Suprapubic skin (tissue), 4 donors: Measurements from ENCODE around the gene NUDT3. TPM values are rescaled to one million over a fixed set of nuclear protein-coding genes. Genes with fewer than 3 reads are reported as not detected.

Experiments used
- DNase-seq, 2 donors: peaks; one replicate each; pipeline ENCODE4 v3.0.0-alpha.2; 2019; ENCODE audit warnings: low spot score in 2 of 2
- H3K27ac ChIP-seq: fragments of 200-600 bp; sonication (generic); one replicate; pipeline ENCODE4 v1.5.1; 2019
- H3K27me3 ChIP-seq: fragments of 200-600 bp; sonication (generic); one replicate; pipeline ENCODE4 v1.5.1; 2019
- H3K36me3 ChIP-seq: fragments of 200-600 bp; sonication (generic); one replicate; pipeline ENCODE4 v1.5.1; 2019
- H3K4me1 ChIP-seq: fragments of 200-600 bp; sonication (generic); one replicate; pipeline ENCODE4 v1.5.1; 2019
- H3K4me3 ChIP-seq: fragments of 200-600 bp; sonication (generic); one replicate; pipeline ENCODE4 v1.5.1; 2019; ENCODE audit warnings: mild to moderate bottlenecking
- H3K9me3 ChIP-seq: fragments of 200-600 bp; sonication (generic); one replicate; pipeline ENCODE4 v1.5.1; 2019
- EP300 ChIP-seq: sonication (generic); formaldehyde crosslinking; IDR thresholded peaks from one replicate; pipeline ENCODE4 v1.6.1; 2017; ENCODE audit warnings: antibody characterized with exemption
- POLR2A ChIP-seq, 2 donors: fragments of 450-650 bp; IDR thresholded peaks; one replicate each; pipeline ENCODE4 v1.6.1; 2017; ENCODE audit warnings: antibody characterized with exemption in 2 of 2, mild to moderate bottlenecking in 2 of 2, moderate library complexity in 2 of 2
- POLR2AphosphoS5 ChIP-seq, 3 donors: sonication (generic); formaldehyde crosslinking; IDR thresholded peaks; one replicate each; pipeline ENCODE4 v1.6.1; 2017; ENCODE audit warnings: antibody characterized with exemption in 3 of 3
- WGBS: methylation state at CpG from one replicate; pipeline ENCODE4 v1.1.5; 2018; 5-methylcytosine and 5-hydroxymethylcytosine counted together
- total RNA-seq, 4 donors: library from RNA; depleted of rRNA; stranded (reverse); fragments of >200 nt; gene quantifications; one replicate each; pipeline ENCODE4 v1.1.0, GENCODE V29; 2016
- TF ChIP-seq, protein P1 (sequence below), 2 donors: fragments of 200-600 bp in 1 of 2; fragments of 450-650 bp in 1 of 2; sonication (generic) in 1 of 2; IDR thresholded peaks; one replicate each; pipeline ENCODE4 v1.5.1; 2016 to 2019; ENCODE audit warnings: antibody characterized with exemption in 2 of 2, mild to moderate bottlenecking in 1 of 2, moderate library complexity in 1 of 2

Gene NUDT3
- total RNA-seq, 4 donors from 2014 or later = 23.2 to 34.6 (median 28.0) TPM

DNA sequence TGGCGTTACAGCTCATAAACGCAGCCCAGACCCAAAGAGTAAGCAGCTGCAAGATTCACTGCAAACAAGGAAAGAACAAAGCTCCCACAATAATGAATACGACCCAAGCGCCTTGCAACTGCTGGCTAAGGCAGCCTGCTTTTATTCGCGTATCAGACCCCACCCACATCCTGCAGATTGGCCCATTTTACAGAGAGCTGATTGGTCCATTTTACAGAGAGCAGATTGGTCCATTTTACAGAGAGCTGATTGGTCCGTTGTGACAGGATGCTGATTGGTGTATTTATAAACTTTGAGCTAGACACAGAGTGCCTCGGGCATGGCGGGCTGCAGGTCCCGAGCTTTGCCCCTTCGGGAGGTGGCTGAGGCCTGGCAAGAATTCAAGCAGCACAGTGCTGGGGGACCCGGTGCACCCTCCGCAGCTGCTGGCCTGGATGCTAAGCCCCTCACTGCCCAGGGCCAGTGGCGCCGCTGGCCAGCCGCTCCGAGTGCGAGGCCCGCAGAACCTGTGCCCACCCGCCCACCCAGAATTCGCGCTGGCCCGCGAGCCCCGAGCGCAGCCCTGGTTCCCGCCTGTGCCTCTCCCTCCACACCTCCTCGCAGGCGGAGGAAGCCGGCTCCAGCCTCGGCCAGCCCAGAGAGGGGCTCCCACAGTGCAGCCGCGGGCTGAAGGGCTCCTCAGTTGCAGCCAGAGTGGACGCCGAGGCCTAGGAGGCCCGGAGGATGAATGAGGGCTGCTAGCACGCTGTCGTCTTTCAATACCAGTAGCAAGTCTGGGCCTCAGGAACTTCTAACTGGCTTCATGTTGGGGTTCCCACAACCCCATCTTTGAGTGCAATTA lies 44.6 kb upstream of the NUDT3 start:
- no peaks in the 10 kb centered on the region for H3K27me3 ChIP-seq
- WGBS = 86% methylated on average over 9 of the region's 38 CpGs
- TF ChIP-seq, protein P1, sequence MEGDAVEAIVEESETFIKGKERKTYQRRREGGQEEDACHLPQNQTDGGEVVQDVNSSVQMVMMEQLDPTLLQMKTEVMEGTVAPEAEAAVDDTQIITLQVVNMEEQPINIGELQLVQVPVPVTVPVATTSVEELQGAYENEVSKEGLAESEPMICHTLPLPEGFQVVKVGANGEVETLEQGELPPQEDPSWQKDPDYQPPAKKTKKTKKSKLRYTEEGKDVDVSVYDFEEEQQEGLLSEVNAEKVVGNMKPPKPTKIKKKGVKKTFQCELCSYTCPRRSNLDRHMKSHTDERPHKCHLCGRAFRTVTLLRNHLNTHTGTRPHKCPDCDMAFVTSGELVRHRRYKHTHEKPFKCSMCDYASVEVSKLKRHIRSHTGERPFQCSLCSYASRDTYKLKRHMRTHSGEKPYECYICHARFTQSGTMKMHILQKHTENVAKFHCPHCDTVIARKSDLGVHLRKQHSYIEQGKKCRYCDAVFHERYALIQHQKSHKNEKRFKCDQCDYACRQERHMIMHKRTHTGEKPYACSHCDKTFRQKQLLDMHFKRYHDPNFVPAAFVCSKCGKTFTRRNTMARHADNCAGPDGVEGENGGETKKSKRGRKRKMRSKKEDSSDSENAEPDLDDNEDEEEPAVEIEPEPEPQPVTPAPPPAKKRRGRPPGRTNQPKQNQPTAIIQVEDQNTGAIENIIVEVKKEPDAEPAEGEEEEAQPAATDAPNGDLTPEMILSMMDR (IDR thresholded peaks at IDR 0.05) = no peak

DNA sequence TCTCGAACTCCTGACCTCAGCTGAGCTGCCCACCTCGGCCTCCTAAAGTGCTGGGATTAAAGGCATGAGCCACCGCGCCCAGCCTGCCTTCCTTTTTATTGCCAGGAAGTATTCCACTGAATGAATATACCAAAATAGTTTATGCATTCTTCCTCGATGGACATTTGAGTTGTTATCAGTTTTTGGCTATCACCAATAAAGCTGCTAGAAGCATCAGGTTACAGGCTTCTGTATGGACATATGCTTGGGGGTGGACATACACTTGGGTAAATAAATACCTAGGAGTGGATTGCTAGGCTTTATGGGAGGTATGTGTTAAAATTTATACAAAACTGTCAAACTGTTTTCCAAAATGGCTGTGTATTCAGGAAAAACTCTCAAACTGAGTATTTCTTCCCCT lies 43.4 kb upstream of the NUDT3 start:
- Histone ChIP-seq H3K27ac (no peak overlapping the region), H3K9me3 (no peaks in the 10 kb centered on the region), H3K27me3 (no peaks in the 10 kb centered on the region), H3K4me1 (no peaks in the 10 kb centered on the region), H3K4me3 (no peak overlapping the region), H3K36me3 (no peaks in the 10 kb centered on the region)
- DNase-seq = no peak
- TF ChIP-seq, protein P1 (IDR thresholded peaks at IDR 0.05) = no peak
- 73% methylated on average over 5 of the region's 5 CpGs for WGBS

More for the DNA sequence above, 44.6 kb upstream of the NUDT3 start:
- Histone ChIP-seq H3K36me3 (no peaks in the 10 kb centered on the region), H3K9me3 (no peaks in the 10 kb centered on the region), H3K27ac (no peak overlapping the region), H3K4me3 (no peak overlapping the region), H3K4me1 (no peaks in the 10 kb centered on the region)
- DNase-seq = no peak

- under 1% methylated on average over 25 of the region's 58 CpGs for WGBS
- Histone ChIP-seq H3K36me3 (peaks cover 37% of the 10 kb centered on the region), H3K4me3 (peak within 1 kb of the TSS; percentile 83), H3K27me3 (no peaks in the 10 kb centered on the region), H3K27ac (peak within 1 kb of the TSS; percentile 92), H3K9me3 (no peaks in the 10 kb centered on the region), H3K4me1 (peaks cover 14% of the 10 kb centered on the region)
- TF ChIP-seq, protein P1 (IDR thresholded peaks at IDR 0.05) = no peak
- TF ChIP-seq EP300 (no peak), POLR2AphosphoS5 (IDR thresholded peaks at IDR 0.05) (peak in 2 of 3 donors; percentile 41 to 46), POLR2A (IDR thresholded peaks at IDR 0.05) (peak; percentile 73 to 75)
- DNase-seq = peak; percentile 93 to 95
These were observed 33.3 kb upstream of the NUDT3 start, which contains the start of gene RPS10 for GRCh38 chr6:34425498-34426410. TSS of gene RPS10 (minus strand) at chr6:34426069. CDS start at chr6:34425221, 848 bp downstream.

- H3K27me3 ChIP-seq = no peaks in the 10 kb centered on the region
- 1% methylated on average over 10 of the region's 10 CpGs for WGBS
- no peak for DNase-seq
These were observed 32.6 kb upstream of the NUDT3 start for GRCh38 chr6:34425132-34425497.

More at GRCh38 chr6:34425132-34425497, 32.6 kb upstream of the NUDT3 start:
- H3K27ac ChIP-seq = peak overlapping the region; percentile 92
- peaks cover 14% of the 10 kb centered on the region for H3K4me1 ChIP-seq
- peak overlapping the region; percentile 83 for H3K4me3 ChIP-seq
- TF ChIP-seq POLR2AphosphoS5 (IDR thresholded peaks at IDR 0.05) = no peak
- TF ChIP-seq, protein P1 (IDR thresholded peaks at IDR 0.05) = no peak
- TF ChIP-seq EP300 = no peak
- TF ChIP-seq POLR2A (IDR thresholded peaks at IDR 0.05) = no peak
- H3K9me3 ChIP-seq = no peaks in the 10 kb centered on the region
- H3K36me3 ChIP-seq = peaks cover 43% of the 10 kb centered on the region
